Astrocyte (in vitro differentiated cells and primary cell): ENCODE measurements around the gene DLX6.

Experiments
- EZH2 ChIP-seq: IDR thresholded peaks from 2 replicates; pipeline ENCODE4 v1.6.1; 2012; ENCODE audit warnings: mild to moderate bottlenecking, low read length, inconsistent platforms; ENCODE audit not compliant: insufficient read depth
- TF ChIP-seq, protein P1 (sequence below): IDR thresholded peaks from 2 replicates; pipeline ENCODE4 v1.5.1; 2011; ENCODE audit warnings: low read depth, mild to moderate bottlenecking, inconsistent platforms, low read length, moderate library complexity; ENCODE audit not compliant: insufficient read depth

GRCh38 chr7:96985992-96986391, 19.4 kb upstream of the DLX6 start:
- TF ChIP-seq, protein P1, sequence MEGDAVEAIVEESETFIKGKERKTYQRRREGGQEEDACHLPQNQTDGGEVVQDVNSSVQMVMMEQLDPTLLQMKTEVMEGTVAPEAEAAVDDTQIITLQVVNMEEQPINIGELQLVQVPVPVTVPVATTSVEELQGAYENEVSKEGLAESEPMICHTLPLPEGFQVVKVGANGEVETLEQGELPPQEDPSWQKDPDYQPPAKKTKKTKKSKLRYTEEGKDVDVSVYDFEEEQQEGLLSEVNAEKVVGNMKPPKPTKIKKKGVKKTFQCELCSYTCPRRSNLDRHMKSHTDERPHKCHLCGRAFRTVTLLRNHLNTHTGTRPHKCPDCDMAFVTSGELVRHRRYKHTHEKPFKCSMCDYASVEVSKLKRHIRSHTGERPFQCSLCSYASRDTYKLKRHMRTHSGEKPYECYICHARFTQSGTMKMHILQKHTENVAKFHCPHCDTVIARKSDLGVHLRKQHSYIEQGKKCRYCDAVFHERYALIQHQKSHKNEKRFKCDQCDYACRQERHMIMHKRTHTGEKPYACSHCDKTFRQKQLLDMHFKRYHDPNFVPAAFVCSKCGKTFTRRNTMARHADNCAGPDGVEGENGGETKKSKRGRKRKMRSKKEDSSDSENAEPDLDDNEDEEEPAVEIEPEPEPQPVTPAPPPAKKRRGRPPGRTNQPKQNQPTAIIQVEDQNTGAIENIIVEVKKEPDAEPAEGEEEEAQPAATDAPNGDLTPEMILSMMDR, result no peak
- no peak for TF ChIP-seq EZH2
